ENCODE results near the gene XPNPEP1. TPM values are rescaled to one million over a fixed set of nuclear protein-coding genes. Genes with fewer than 3 reads are reported as not detected.

Gene XPNPEP1
- 42.0 TPM for polyA plus RNA-seq (2013, experiment 1 of 2)
- 39.6 TPM for polyA plus RNA-seq (2013, experiment 2 of 2)

GRCh38 chr10:109922976-109923921 lies at the start of gene XPNPEP1:
XPNPEP1 (minus strand) TSS chr10:109923511; CDS start chr10:109923433, 78 bp downstream.
- no CpG with 5 or more reads among the region's 105 CpGs for WGBS, 2 donors (ENCODE audit: extremely low coverage in 2 of 2, insufficient read length in 2 of 2, insufficient replicate concordance in 1 of 2)
- H4K8ac ChIP-seq (ENCODE audit: low read depth, low read length), result no peak within 1 kb of the TSS
- no peak within 1 kb of the TSS for H3K27ac ChIP-seq (replicated peaks; ENCODE audit: low read length)
- peaks cover 0 to 6% of the 10 kb centered on the region in 2 donors for H3K36me3 ChIP-seq (replicated peaks in 1 of 2; ENCODE audit: control insufficient read depth in 2 of 2, insufficient read depth in 2 of 2, low read length in 2 of 2)
- peaks cover 4 to 7% of the 10 kb centered on the region in 2 donors for H3K4me1 ChIP-seq (ENCODE audit: control insufficient read depth in 2 of 2, insufficient read depth in 1 of 2, low read depth in 1 of 2, low read length in 2 of 2)
- DNase-seq (ENCODE audit: low spot score), result peak; percentile 72
- no peak within 1 kb of the TSS for H3K14ac ChIP-seq (ENCODE audit: low read length)
- no peak within 1 kb of the TSS for H3K4ac ChIP-seq (ENCODE audit: low read length)
- H2AFZ ChIP-seq (ENCODE audit: low read length), result peak within 1 kb of the TSS; percentile 97
- H3K79me1 ChIP-seq (ENCODE audit: low read depth, low read length), result peaks cover 3% of the 10 kb centered on the region
- peak within 1 kb of the TSS; percentile 80 for H3K4me2 ChIP-seq (ENCODE audit: insufficient read depth, low read length, poor library complexity, severe bottlenecking)
- H2BK15ac ChIP-seq (ENCODE audit: low read length), result peak within 1 kb of the TSS; percentile 46
- H3K23ac ChIP-seq (ENCODE audit: low read depth, low read length, poor library complexity), result peak within 1 kb of the TSS; percentile 90
- peak within 1 kb of the TSS; percentile 76 to 91 for H3K4me3 ChIP-seq (ENCODE audit: low read length in 2 of 2)
- H2BK5ac ChIP-seq (ENCODE audit: low read length), result no peak within 1 kb of the TSS
- no peak within 1 kb of the TSS for H2AK5ac ChIP-seq (ENCODE audit: low read depth, low read length)
- no peak within 1 kb of the TSS for H2BK120ac ChIP-seq (ENCODE audit: low read depth, low read length)
- H3K18ac ChIP-seq (ENCODE audit: low read length), result peak within 1 kb of the TSS; percentile 92
- H3K9me3 ChIP-seq (replicated peaks in 1 of 2; ENCODE audit: control insufficient read depth in 2 of 2, insufficient read depth in 1 of 2, low read depth in 1 of 2, low read length in 2 of 2), result no peaks in the 10 kb centered on the region
- peak within 1 kb of the TSS; percentile 91 for H3K9ac ChIP-seq (ENCODE audit: low read depth, low read length, poor library complexity)
- no peak within 1 kb of the TSS for H2BK12ac ChIP-seq (ENCODE audit: low read length)
- H4K91ac ChIP-seq (ENCODE audit: low read depth, low read length, poor library complexity), result no peak within 1 kb of the TSS
- H3K27me3 ChIP-seq (ENCODE audit: control insufficient read depth in 3 of 3, insufficient read depth in 3 of 3, low read depth in 1 of 3, low read length in 3 of 3), result no peaks in the 10 kb centered on the region

GRCh38 chr10:109972372-109973001 lies 49.2 kb upstream of the XPNPEP1 start:
- Histone ChIP-seq H3K9me3 (replicated peaks in 1 of 2; ENCODE audit: control insufficient read depth in 2 of 2, insufficient read depth in 1 of 2, low read depth in 1 of 2, low read length in 2 of 2) (no peaks in the 10 kb centered on the region), H2AFZ (ENCODE audit: low read length) (no peak overlapping the region), H3K36me3 (replicated peaks in 1 of 2; ENCODE audit: control insufficient read depth in 2 of 2, insufficient read depth in 2 of 2, low read length in 2 of 2) (no peaks in the 10 kb centered on the region), H3K27ac (replicated peaks; ENCODE audit: low read length) (no peak overlapping the region), H3K4me3 (ENCODE audit: low read length in 2 of 2) (no peak overlapping the region), H3K27me3 (ENCODE audit: control insufficient read depth in 3 of 3, insufficient read depth in 3 of 3, low read depth in 1 of 3, low read length in 3 of 3) (peaks cover 0 to 13% (median 0%) of the 10 kb centered on the region in 3 experiments), H3K23ac (ENCODE audit: low read depth, low read length, poor library complexity) (no peak overlapping the region), H3K14ac (ENCODE audit: low read length) (no peak overlapping the region), H4K8ac (ENCODE audit: low read depth, low read length) (no peak overlapping the region), H3K9ac (ENCODE audit: low read depth, low read length, poor library complexity) (no peak overlapping the region), H3K18ac (ENCODE audit: low read length) (no peak overlapping the region), H2BK5ac (ENCODE audit: low read length) (no peak overlapping the region), H3K4ac (ENCODE audit: low read length) (no peak overlapping the region), H2BK15ac (ENCODE audit: low read length) (no peak overlapping the region), H2BK120ac (ENCODE audit: low read depth, low read length) (no peak overlapping the region), H3K4me1 (ENCODE audit: control insufficient read depth in 2 of 2, insufficient read depth in 1 of 2, low read depth in 1 of 2, low read length in 2 of 2) (peaks cover 6 to 8% of the 10 kb centered on the region in 2 donors), H2BK12ac (ENCODE audit: low read length) (no peak overlapping the region), H4K91ac (ENCODE audit: low read depth, low read length, poor library complexity) (no peak overlapping the region), H3K4me2 (ENCODE audit: insufficient read depth, low read length, poor library complexity, severe bottlenecking) (no peak overlapping the region), H3K79me1 (ENCODE audit: low read depth, low read length) (no peaks in the 10 kb centered on the region), H2AK5ac (ENCODE audit: low read depth, low read length) (no peak overlapping the region)
- no CpG with 5 or more reads among the region's 2 CpGs for WGBS, 2 donors (ENCODE audit: extremely low coverage in 2 of 2, insufficient read length in 2 of 2, insufficient replicate concordance in 1 of 2)
- no peak for DNase-seq (ENCODE audit: low spot score)

DNA sequence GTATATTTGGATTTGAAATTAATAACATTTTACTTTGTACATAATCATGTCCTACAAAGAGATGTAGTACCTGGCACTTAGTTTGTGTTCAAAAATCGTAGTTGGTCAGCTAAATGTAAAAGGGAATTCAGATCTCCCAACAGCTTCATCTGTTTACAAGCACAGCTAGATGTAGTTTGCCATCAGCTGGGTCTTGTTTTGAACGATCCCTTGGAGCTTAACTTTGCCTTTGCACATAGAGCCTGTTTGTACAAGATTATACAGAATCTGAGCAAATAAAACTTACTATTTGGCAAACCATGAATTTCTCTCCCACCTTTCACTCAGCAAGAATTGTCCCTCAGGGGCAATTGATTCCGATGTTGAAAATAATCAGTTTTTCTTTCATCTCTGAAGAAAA lies 48.3 kb upstream of the XPNPEP1 start:
- Histone ChIP-seq H3K27me3 (ENCODE audit: control insufficient read depth in 3 of 3, insufficient read depth in 3 of 3, low read depth in 1 of 3, low read length in 3 of 3) (peaks cover 0 to 13% (median 0%) of the 10 kb centered on the region in 3 experiments), H3K4ac (ENCODE audit: low read length) (no peak overlapping the region), H2BK15ac (ENCODE audit: low read length) (no peak overlapping the region), H2BK5ac (ENCODE audit: low read length) (no peak overlapping the region), H4K91ac (ENCODE audit: low read depth, low read length, poor library complexity) (no peak overlapping the region), H3K4me2 (ENCODE audit: insufficient read depth, low read length, poor library complexity, severe bottlenecking) (no peak overlapping the region), H2AFZ (ENCODE audit: low read length) (no peak overlapping the region), H3K9ac (ENCODE audit: low read depth, low read length, poor library complexity) (no peak overlapping the region), H4K8ac (ENCODE audit: low read depth, low read length) (no peak overlapping the region), H3K14ac (ENCODE audit: low read length) (no peak overlapping the region), H3K4me3 (ENCODE audit: low read length in 2 of 2) (no peak overlapping the region), H3K18ac (ENCODE audit: low read length) (no peak overlapping the region), H3K9me3 (replicated peaks in 1 of 2; ENCODE audit: control insufficient read depth in 2 of 2, insufficient read depth in 1 of 2, low read depth in 1 of 2, low read length in 2 of 2) (no peaks in the 10 kb centered on the region), H2BK12ac (ENCODE audit: low read length) (no peak overlapping the region), H3K4me1 (ENCODE audit: control insufficient read depth in 2 of 2, insufficient read depth in 1 of 2, low read depth in 1 of 2, low read length in 2 of 2) (peaks cover 6 to 9% of the 10 kb centered on the region in 2 donors), H2BK120ac (ENCODE audit: low read depth, low read length) (no peak overlapping the region), H3K23ac (ENCODE audit: low read depth, low read length, poor library complexity) (no peak overlapping the region), H3K27ac (replicated peaks; ENCODE audit: low read length) (no peak overlapping the region), H2AK5ac (ENCODE audit: low read depth, low read length) (no peak overlapping the region), H3K79me1 (ENCODE audit: low read depth, low read length) (no peaks in the 10 kb centered on the region), H3K36me3 (replicated peaks in 1 of 2; ENCODE audit: control insufficient read depth in 2 of 2, insufficient read depth in 2 of 2, low read length in 2 of 2) (no peaks in the 10 kb centered on the region)
- no peak for DNase-seq (ENCODE audit: low spot score)
- WGBS, 2 donors (ENCODE audit: extremely low coverage in 2 of 2, insufficient read length in 2 of 2, insufficient replicate concordance in 1 of 2), result no CpG with 5 or more reads among the region's 3 CpGs
